ENCODE results near the gene TMTC2.

DNA sequence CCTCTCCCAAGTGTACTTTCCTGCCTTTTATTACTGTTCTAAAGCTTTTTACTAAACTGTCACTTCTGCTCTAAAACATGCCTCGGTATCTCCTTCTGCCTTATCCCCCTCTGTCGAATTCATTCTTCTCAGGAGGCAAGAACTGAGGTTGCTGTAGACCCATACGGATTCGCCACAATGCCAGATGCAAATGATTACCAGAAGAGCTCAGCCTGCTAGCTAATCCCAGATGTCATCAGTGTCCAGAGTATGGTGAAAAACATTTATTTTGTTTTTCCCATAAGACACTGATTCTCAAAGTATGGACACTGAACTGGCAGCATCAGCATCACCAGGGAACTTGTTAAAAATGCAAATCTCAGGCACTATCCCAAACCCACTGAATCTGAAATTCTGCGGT, 359.3 kb downstream of the TMTC2 start:
- no peak for TF ChIP-seq GATA2 (IDR thresholded peaks at IDR 0.05; ENCODE audit: low read depth, low read length)
- TF ChIP-seq GATA3 (IDR thresholded peaks at IDR 0.05; ENCODE audit: low read depth, low read length), result no peak
